Tibial artery (tissue), 4 donors: ENCODE measurements around the gene ZNF180.

ENCODE experiments used
- DNase-seq, 2 donors: peaks; one replicate each; pipeline ENCODE4 v3.0.0-alpha.2; 2019
- H3K27ac ChIP-seq, 2 donors: fragments of 200-600 bp; sonication (generic) in 1 of 2; 1 replicate in 1 of 2; 2 replicates in 1 of 2; pipeline ENCODE4 v1.5.1; 2018 to 2019; ENCODE audit warnings: mild to moderate bottlenecking in 1 of 2
- H3K27me3 ChIP-seq, 2 donors: fragments of 200-600 bp; sonication (generic) in 1 of 2; one replicate each; pipeline versions ENCODE4 v1.5.1 to v1.6.0; 2016 to 2019
- H3K36me3 ChIP-seq, 3 donors: fragments of 200-600 bp; sonication (generic) in 2 of 3; one replicate each; pipeline ENCODE4 v1.5.1; 2016 to 2019; ENCODE audit warnings: mild to moderate bottlenecking in 2 of 3
- H3K4me1 ChIP-seq, 4 donors: fragments of 200-600 bp; sonication (generic) in 2 of 4; 1 replicate in 3 of 4; 2 replicates in 1 of 4; pipeline ENCODE4 v1.5.1; 2016 to 2019
- H3K4me3 ChIP-seq, 2 donors: fragments of 200-600 bp; sonication (generic) in 1 of 2; 1 replicate in 1 of 2; 2 replicates in 1 of 2; pipeline ENCODE4 v1.5.1; 2018 to 2019; ENCODE audit warnings: mild to moderate bottlenecking in 2 of 2
- H3K9me3 ChIP-seq, 3 donors: fragments of 200-600 bp; sonication (generic) in 1 of 3; one replicate each; pipeline ENCODE4 v1.5.1; 2016 to 2019
- CTCF ChIP-seq, 2 experiments: fragments of 200-600 bp in 1 of 2; fragments of 450-650 bp in 1 of 2; IDR thresholded peaks; one replicate each; pipeline ENCODE4 v1.5.1; 2017 to 2019; ENCODE audit warnings: antibody characterized with exemption in 2 of 2, mild to moderate bottlenecking in 1 of 2, moderate library complexity in 1 of 2
- intact Hi-C: fragments of 100-400 bp; cut with DNase I; formaldehyde crosslinking; loops from one replicate; pipeline ENCODE4 v1.15.0; 2023; ENCODE audit warnings: low total_unique reads

Gene ZNF180

GRCh38 chr19:44515907-44516306, 15.6 kb upstream of the ZNF180 start:
- no peak overlapping the region for H3K27ac ChIP-seq
- TF ChIP-seq CTCF (IDR thresholded peaks at IDR 0.05): no peak
- no peaks in the 10 kb centered on the region for H3K4me1 ChIP-seq
- H3K27me3 ChIP-seq: peaks cover 0 to 8% of the 10 kb centered on the region in 2 donors
- no peak overlapping the region for H3K4me3 ChIP-seq
- intact Hi-C loops: no loop called here
- H3K36me3 ChIP-seq: no peaks in the 10 kb centered on the region
- no peaks in the 10 kb centered on the region for H3K9me3 ChIP-seq
- DNase-seq: no peak

GRCh38 chr19:44515031-44515430, 14.7 kb upstream of the ZNF180 start:
- H3K27me3 ChIP-seq: peaks cover 0 to 8% of the 10 kb centered on the region in 2 donors
- no peak overlapping the region for H3K4me3 ChIP-seq
- intact Hi-C loops: no loop called here
- TF ChIP-seq CTCF (IDR thresholded peaks at IDR 0.05): no peak
- no peaks in the 10 kb centered on the region for H3K36me3 ChIP-seq
- DNase-seq: no peak
- H3K9me3 ChIP-seq: no peaks in the 10 kb centered on the region
- H3K27ac ChIP-seq: no peak overlapping the region
- H3K4me1 ChIP-seq: no peaks in the 10 kb centered on the region

- TF ChIP-seq CTCF (IDR thresholded peaks at IDR 0.05): no peak
- Histone ChIP-seq H3K4me1 (no peaks in the 10 kb centered on the region), H3K36me3 (no peaks in the 10 kb centered on the region), H3K4me3 (no peak overlapping the region), H3K9me3 (no peaks in the 10 kb centered on the region), H3K27ac (no peak overlapping the region), H3K27me3 (peaks cover 0 to 9% of the 10 kb centered on the region in 2 donors)
- no peak for DNase-seq
- intact Hi-C loops: no loop called here
These were observed 12.3 kb upstream of the ZNF180 start for GRCh38 chr19:44512326-44513298.

GRCh38 chr19:44509478-44509877, 9.2 kb upstream of the ZNF180 start:
- no peaks in the 10 kb centered on the region for H3K9me3 ChIP-seq
- no peak for DNase-seq
- no peak for TF ChIP-seq CTCF (IDR thresholded peaks at IDR 0.05)
- H3K4me3 ChIP-seq: no peak overlapping the region
- intact Hi-C loops: no loop called here
- no peaks in the 10 kb centered on the region for H3K36me3 ChIP-seq
- no peak overlapping the region for H3K27ac ChIP-seq
- H3K27me3 ChIP-seq: peaks cover 0 to 12% of the 10 kb centered on the region in 2 donors
- H3K4me1 ChIP-seq: no peaks in the 10 kb centered on the region

GRCh38 chr19:44499559-44499958, 763 bp downstream of the ZNF180 start:
- Histone ChIP-seq H3K4me1 (peaks cover 0 to 18% (median 14%) of the 10 kb centered on the region in 4 donors), H3K27ac (peak overlapping the region; percentile 77 to 81), H3K4me3 (peak overlapping the region; percentile 63 to 82), H3K36me3 (peaks cover 30 to 45% (median 40%) of the 10 kb centered on the region in 3 donors), H3K9me3 (peaks cover 0 to 43% (median 35%) of the 10 kb centered on the region in 3 donors), H3K27me3 (no peaks in the 10 kb centered on the region)
- DNase-seq: no peak
- intact Hi-C loops: no loop called here
- TF ChIP-seq CTCF (IDR thresholded peaks at IDR 0.05): no peak
